Fibroblast of skin of right biceps (primary cell): ENCODE data around the gene PTPRB.

ENCODE experiments used
- DNase-seq: peaks from one replicate; pipeline ENCODE4 v3.0.0-alpha.2; 2013

PTPRB gene

DNA sequence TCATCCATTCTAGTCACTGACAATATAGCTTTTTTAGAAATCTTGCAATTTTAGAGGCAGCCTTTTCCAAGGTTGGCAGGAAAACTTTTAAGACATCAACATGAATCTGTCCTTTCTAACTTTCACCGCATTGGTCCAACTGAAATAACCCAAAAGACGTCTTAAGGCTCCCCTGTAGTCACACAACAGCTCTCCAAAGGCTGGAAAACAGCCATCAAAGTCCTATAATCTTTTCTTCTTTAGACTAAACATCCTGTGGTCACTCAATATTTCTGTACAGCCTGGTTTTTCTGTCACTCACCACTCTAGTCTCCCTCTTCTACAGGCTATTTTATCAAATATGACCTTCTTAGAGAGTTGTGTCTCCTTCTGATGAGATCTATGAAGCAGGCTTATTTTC is 4.5 kb upstream of the PTPRB start:
- DNase-seq = no peak

GRCh38 chr12:70640901-70641300 is 3.7 kb upstream of the PTPRB start:
- no peak for DNase-seq

DNA sequence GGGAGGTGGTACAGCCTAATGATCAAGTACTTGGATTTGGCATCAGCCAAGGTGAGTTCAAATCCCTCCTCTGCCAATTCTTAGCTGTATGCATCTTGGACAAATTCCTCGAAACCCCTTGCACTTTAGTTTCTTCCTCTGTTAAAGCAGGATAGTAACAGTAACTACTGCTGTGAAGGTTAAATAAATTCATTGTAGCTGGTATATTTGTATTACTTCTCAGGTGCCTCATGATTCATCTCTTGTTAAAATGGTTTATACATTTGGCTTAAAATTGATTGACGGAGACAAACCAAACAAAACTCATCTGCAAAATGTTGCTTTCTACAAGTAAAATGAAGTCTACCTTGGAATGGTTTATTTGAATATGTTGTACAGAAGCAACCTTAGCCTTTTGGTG is 2.3 kb upstream of the PTPRB start:
- no peak for DNase-seq

- DNase-seq = peak; percentile 58
Observed at GRCh38 chr12:70638639-70639360, 1.6 kb upstream of the PTPRB start.

GRCh38 chr12:70635755-70636154 is 1.5 kb downstream of the PTPRB start:
- no peak for DNase-seq

GRCh38 chr12:70628701-70629480 is 8.3 kb downstream of the PTPRB start:
- no peak for DNase-seq

GRCh38 chr12:70627677-70628076 is 9.6 kb downstream of the PTPRB start:
- DNase-seq = no peak

DNA sequence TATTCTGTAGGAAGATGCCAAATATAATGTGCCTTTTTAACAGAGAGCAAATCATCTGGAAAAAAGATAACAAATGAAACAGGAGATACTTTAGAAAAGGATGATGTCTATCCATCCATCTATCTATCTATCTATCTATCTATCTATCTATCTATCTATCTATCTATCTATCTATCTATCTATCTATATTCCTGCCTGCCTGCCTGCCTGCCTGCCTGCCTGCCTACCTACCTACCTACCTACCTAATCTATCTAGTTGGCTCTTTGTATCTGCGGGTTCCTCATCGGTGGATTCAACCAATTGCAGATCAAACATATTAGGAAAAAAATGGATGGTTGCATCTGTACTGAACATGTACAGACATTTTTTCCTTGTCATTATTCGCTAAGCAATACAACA is 11.0 kb downstream of the PTPRB start:
- DNase-seq = no peak

GRCh38 chr12:70619471-70620152 is 17.6 kb downstream of the PTPRB start:
- DNase-seq = peak; percentile 34

- no peak for DNase-seq
Observed at GRCh38 chr12:70618371-70618770, 18.9 kb downstream of the PTPRB start.

DNA sequence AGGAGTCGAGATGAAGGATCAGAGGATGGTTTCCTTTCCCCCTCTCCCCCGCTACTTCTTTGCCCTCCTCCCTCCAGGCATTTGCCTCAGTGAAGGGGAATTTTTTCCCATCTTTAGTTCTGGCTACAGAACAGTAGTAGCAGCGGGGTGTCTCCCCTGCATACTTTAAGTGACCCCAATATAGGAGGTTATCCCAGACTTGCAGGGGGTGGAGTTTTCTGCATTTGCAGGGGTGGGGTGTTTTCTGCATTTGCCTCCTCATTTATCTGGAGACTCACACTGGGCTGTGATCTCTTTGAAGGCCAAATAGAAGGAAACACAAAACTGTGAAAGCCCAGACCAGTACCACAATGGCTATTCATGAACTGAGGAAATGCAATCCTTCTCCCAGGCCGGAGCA is 19.8 kb downstream of the PTPRB start:
- no peak for DNase-seq

- DNase-seq = no peak
Observed at GRCh38 chr12:70615174-70615866, 21.9 kb downstream of the PTPRB start.

DNA sequence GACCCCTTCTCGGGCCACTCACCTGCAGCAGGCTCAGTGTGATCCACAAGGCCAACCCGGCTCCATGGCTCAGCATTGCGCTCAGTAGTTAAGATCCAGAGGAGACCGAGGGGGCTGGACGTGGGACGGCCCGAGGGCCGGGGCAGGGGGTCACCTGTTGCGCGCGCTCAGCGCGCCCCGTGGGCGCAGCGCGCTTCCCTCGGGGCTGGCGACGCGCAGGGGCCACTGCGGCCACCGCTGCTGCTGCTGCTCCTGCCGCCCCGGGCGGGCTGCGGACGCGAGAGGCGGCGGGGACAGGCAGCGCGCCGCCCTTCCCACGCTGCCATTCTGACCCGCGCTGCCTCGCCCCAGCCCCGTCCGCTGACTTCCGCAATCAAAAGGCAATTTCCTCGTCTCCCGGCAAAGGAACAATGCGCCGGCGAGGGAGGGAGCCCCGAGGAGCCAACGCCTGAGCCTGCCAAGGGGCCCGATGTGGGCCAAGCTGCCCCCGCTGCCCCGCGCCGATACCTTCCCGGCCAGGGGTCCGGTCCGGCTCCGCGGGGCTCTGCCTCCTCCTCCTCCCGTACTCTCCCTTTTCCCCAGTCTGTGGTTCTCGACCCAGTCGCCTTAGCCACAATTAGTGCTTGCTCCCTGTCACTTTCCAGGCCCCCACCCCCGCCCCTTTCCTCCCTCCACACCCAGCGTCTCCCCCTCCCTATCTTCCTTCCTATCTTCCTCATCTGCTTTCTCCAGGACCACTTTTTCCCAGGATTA is 27.3 kb downstream of the PTPRB start:
- peak; percentile 51 for DNase-seq

- DNase-seq = no peak
Observed at GRCh38 chr12:70609203-70609602, 28.0 kb downstream of the PTPRB start.

DNA sequence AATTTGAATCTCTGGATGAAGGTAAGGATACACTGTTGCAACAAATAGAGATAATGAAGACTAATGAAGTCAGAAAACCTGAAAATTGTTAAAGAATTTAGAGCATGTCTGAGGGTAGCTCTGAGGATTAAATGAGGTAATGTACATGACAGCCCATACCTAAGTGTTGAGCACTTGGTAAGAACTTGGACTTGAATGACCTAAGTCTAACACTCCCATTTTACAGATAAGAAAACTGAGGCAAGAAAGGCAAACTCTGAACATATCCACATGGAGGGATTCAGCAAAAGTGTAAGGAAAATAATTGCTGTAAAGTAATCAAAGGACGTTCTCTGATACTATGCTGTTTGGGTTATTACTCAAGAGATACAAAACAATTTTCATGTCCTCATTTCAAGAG is 29.0 kb downstream of the PTPRB start:
- DNase-seq = no peak

- no peak for DNase-seq
Observed at GRCh38 chr12:70607107-70607506, 30.1 kb downstream of the PTPRB start.

- DNase-seq = peak; percentile 27
Observed at GRCh38 chr12:70605976-70606375, 31.3 kb downstream of the PTPRB start.

- no peak for DNase-seq
Observed at GRCh38 chr12:70604662-70605061, 32.6 kb downstream of the PTPRB start.

DNA sequence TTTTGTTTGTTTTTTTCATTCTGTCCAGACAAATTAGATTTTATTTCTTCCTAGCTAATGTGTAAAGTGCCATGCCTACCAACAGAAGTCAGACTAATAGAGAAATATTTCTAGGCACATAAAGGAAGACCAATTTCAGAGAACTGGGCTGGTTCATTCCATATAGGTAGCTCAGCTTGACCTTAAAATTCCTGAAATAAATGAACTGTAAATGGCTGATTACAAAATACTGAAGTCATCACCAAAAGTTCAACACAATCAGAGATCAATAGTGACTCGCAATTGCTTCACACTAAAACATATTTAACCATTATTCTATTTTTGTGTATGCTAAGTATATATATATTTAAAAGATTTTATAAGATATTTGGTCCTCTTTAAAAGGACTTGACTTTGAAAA is 34.2 kb downstream of the PTPRB start:
- DNase-seq = peak; percentile 55

- DNase-seq = no peak
Observed at GRCh38 chr12:70598467-70599193, 38.6 kb downstream of the PTPRB start.

GRCh38 chr12:70592664-70593063 is 44.6 kb downstream of the PTPRB start:
- no peak for DNase-seq
